GM21447 (cell line): ENCODE results near the gene CMTM1.
"Not testable (repeated sequence)": the region's sequence is repeated elsewhere in the genome, so short reads cannot be mapped to it uniquely, and the experiment has no call there.

ENCODE experiments used
- ATAC-seq: cut with Tn5 transposase; IDR thresholded peaks from one replicate; pipeline ENCODE4 v1.9.1; 2021; ENCODE audit not compliant: unreplicated experiment

Gene CMTM1

GRCh38 chr16:66610111-66610820, 44.0 kb downstream of the CMTM1 start:
- ATAC-seq: no peak

DNA sequence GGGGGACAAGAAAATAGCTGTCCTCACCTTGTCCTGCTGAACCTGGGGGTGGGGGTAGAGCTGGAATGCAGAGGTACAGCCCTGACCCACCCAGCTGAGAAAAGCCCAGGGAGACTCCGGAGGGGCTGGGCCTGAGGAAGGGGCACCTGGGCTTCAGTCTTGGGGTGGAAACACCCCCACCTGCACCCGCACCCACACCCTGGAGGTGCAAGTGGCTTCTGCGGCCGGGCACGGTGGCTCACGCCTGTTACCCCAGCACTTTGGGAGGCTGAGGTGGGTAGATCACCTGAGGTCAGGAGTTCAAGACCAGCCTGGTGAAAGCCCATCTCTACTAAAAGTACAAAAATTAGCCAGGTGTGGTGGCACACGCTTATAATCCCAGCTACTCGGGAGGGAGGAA, 45.7 kb downstream of the CMTM1 start:
- ATAC-seq: not testable (repeated sequence)

DNA sequence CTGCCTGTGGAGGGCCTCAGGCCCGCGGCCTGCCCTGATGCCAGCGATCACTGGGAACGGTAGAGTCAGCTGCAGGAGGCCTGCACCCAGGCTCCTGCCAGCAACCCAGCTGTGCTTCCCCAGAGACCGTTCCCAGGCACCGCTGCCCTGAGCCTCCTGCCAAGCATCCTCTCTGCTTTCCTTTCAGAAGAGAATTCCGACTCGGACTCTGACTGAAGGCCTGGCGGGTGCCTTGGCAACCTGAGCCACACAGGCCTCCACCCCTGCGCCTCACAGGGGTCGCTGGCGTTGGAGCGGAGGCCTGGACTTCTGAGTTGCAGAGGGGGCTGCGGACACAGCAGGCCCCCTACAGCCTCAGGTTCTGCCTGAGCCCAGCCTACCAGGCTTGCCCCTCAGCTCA, 46.2 kb downstream of the CMTM1 start:
- ATAC-seq: no peak

GRCh38 chr16:66614161-66614802, 48.0 kb downstream of the CMTM1 start:
- no peak for ATAC-seq

GRCh38 chr16:66616169-66616568, 49.9 kb downstream of the CMTM1 start:
- ATAC-seq: no peak

DNA sequence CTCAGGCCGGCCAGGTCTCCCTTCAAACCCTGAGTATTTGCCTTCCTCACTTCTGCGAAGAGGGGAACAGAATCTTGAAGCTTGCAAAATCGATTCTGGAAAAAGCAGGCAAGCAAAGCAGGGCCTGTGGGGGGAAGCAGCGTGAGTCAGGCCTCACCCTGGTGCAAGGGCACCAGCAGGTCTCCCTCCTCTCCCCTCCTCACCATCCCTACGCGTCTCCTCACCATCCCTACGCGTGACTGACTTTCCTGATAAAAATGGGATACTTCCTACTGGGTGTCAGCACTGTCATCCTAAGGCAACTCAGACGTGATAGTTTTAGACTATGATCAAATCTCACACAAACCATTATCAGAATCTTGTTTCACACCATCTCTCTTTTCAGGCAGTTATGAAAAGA, 50.4 kb downstream of the CMTM1 start:
- no peak for ATAC-seq

GRCh38 chr16:66617010-66617434, 50.8 kb downstream of the CMTM1 start:
- no peak for ATAC-seq

GRCh38 chr16:66617728-66618127, 51.5 kb downstream of the CMTM1 start:
- ATAC-seq: no peak

GRCh38 chr16:66618588-66619375, 52.5 kb downstream of the CMTM1 start:
- ATAC-seq: no peak

- ATAC-seq: no peak
Observed at GRCh38 chr16:66619534-66620428, 53.5 kb downstream of the CMTM1 start.

DNA sequence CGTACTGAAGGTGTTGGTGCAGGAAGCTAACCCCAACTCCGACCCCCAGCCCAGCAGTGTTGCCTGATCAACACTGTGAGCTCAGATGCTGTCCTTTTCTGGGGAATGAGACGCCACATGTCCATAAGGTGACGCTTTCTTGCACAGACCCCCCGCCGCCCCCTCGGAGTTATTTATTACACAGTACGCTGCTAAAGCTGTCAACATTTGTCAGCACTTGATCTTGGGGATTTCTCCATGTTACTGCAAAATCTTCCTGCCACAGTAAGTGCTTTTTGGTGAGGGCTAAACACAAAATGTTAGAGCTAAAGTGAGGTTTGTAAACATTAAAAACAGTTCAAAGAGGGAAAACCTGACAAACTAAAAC, 54.2 kb downstream of the CMTM1 start:
- ATAC-seq: no peak

DNA sequence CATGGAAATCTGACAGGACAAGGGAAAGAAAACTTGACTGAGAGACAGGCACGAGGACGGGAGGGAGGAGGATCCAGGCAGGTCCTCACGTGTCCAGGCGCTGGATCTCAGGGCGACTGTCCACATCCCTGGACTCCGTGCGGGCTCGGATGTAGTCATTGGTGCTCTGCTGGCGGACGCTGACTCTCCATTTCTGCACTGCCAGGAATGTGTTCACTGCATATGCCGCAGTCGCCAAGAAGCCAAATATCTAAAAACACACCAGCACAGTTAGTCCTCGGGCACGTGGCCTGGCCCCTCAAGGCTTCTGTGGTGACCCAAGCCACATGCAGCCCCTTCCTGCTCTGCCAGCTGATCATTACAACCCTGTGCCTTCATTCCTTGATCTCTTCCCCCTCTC, 55.7 kb downstream of the CMTM1 start:
- no peak for ATAC-seq

DNA sequence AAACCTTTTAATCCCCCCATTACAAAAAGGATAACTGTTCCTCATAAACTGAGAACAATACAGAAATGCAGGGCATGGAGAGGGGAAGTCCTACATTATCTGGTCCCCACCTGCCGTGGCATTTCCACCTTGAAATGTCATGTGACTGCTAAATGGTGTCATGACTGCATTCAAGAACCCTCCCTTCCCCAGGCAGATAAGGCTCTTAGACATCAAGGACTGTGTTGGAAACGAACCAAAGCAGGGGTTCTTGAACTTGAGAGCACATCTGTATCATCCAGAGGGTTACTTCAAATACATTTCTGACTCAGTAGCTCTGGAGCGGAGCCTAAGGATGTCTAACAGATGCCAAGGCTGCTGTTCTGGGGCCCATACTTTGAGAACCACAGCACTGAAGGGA, 56.6 kb downstream of the CMTM1 start:
- ATAC-seq: no peak

- ATAC-seq: no peak
Observed at GRCh38 chr16:66623755-66624154, 57.5 kb downstream of the CMTM1 start.

GRCh38 chr16:66627611-66628378, 61.6 kb downstream of the CMTM1 start:
- ATAC-seq: not testable (repeated sequence)
